GM18499 (cell line): ENCODE results near the gene PCDHA8.
"Not testable (repeated sequence)": the region's sequence is repeated elsewhere in the genome, so short reads cannot be mapped to it uniquely, and the experiment has no call there.

Experiments
- ATAC-seq: cut with Tn5 transposase; IDR thresholded peaks from one replicate; pipeline ENCODE4 v1.9.1; 2021; ENCODE audit warnings: moderate number of reproducible peaks; ENCODE audit not compliant: insufficient read depth, unreplicated experiment

PCDHA8 gene

DNA sequence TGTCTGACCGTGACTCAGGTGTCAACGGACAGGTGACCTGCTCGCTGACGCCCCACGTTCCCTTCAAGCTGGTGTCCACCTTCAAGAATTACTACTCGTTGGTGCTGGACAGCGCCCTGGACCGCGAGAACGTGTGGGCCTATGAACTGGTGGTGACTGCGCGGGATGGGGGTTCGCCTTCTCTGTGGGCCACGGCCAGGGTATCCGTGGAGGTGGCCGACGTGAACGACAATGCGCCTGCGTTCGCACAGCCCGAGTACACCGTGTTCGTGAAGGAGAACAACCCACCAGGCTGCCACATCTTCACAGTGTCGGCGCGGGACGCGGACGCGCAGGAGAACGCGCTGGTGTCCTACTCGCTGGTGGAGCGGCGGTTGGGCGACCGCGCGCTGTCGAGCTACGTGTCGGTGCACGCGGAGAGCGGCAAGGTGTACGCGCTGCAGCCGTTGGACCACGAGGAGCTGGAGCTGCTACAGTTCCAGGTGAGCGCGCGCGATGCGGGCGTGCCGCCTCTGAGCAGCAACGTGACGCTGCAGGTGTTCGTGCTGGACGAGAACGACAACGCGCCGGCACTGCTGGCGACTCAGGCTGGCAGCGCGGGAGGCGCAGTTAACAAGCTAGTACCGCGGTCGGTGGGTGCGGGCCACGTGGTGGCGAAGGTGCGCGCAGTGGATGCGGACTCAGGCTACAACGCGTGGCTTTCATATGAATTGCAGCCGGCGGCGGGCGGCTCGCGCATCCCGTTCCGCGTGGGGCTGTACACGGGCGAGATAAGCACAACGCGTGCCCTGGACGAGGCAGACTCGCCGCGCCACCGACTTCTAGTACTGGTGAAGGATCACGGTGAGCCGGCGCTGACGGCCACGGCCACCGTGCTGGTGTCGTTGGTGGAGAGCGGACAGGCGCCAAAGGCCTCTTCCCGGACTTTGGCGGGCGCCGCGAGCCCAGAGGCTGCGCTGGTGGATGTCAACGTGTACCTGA is 29.5 kb downstream of the PCDHA8 start:
- no peak for ATAC-seq

- no peak for ATAC-seq
Observed at GRCh38 chr5:140875085-140876065, 34.4 kb downstream of the PCDHA8 start, which contains the start of gene PCDHA12. Gene PCDHA12 (plus strand): TSS chr5:140875308. CDS start chr5:140875473, 165 bp downstream.

DNA sequence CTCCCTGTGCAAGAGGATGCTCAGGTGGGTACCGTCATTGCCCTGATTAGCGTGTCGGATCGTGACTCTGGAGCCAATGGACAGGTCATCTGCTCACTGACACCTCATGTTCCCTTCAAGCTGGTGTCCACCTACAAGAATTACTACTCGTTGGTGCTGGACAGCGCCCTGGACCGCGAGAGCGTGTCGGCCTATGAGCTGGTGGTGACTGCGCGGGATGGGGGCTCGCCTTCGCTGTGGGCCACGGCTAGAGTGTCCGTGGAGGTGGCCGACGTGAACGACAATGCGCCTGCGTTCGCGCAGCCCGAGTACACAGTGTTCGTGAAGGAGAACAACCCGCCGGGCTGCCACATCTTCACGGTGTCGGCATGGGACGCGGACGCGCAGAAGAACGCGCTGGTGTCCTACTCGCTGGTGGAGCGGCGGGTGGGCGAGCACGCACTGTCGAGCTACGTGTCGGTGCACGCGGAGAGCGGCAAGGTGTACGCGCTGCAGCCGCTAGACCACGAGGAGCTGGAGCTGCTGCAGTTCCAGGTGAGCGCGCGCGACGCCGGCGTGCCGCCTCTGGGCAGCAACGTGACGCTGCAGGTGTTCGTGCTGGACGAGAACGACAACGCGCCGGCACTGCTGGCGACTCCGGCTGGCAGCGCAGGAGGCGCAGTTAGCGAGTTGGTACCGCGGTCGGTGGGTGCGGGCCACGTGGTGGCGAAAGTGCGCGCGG is 35.7 kb downstream of the PCDHA8 start:
- ATAC-seq, result not testable (repeated sequence)

GRCh38 chr5:140877262-140877581 is 36.2 kb downstream of the PCDHA8 start:
- no peak for ATAC-seq

- ATAC-seq, result no peak
Observed at GRCh38 chr5:140881889-140882590, 41.1 kb downstream of the PCDHA8 start, which contains the start of gene PCDHA13. Gene PCDHA13 (plus strand): TSS chr5:140882124. CDS start chr5:140882269, 145 bp downstream.

- no peak for ATAC-seq
Observed at GRCh38 chr5:140882591-140882899, 41.6 kb downstream of the PCDHA8 start.

- ATAC-seq, result no peak
Observed at GRCh38 chr5:140883373-140883772, 42.4 kb downstream of the PCDHA8 start.

GRCh38 chr5:140883927-140884697 is 43.1 kb downstream of the PCDHA8 start:
- ATAC-seq, result no peak
